Measurements from ENCODE around the gene ABCB8. TPM values are rescaled to one million over a fixed set of nuclear protein-coding genes. Genes with fewer than 3 reads are reported as not detected.

ABCB8 gene
- total and polyA plus RNA-seq, 2 donors (not counting 3 experiments of a cell fraction or from before 2014, with no cell fraction given): 38.0 to 46.3 TPM

DNA sequence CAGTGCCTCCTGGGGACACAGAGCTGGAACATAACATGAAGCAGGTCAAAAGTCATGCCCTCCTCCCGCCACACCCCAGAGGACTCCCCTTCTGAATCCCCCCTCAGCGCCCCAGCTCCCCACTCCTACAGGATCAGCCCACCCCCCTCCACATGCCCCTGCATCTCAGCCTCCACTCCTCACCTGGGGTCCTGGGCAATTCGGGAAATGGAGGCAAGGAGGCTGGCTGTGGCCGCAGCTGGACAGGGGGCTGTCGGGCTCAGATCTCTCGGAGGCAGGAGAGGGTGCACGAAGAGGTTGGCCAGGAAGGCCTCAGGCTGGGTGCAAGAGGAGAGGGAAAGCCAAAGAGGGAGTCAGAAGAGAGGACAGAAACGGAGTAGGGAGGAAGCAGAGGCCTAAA is 11.7 kb upstream of the ABCB8 start:
- DNase-seq (ENCODE audit: low read depth, low spot score): no peak
- TF ChIP-seq, protein P1, sequence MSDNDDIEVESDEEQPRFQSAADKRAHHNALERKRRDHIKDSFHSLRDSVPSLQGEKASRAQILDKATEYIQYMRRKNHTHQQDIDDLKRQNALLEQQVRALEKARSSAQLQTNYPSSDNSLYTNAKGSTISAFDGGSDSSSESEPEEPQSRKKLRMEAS (IDR thresholded peaks at IDR 0.05; ENCODE audit: insufficient read depth, insufficient read length): no peak
- TF ChIP-seq POLR2AphosphoS5 (IDR thresholded peaks at IDR 0.05; ENCODE audit: insufficient read depth, low read depth, low read length) (no peak), CTCF (IDR thresholded peaks at IDR 0.05; ENCODE audit: extremely low read depth in 1 of 2, insufficient read depth in 1 of 2, low read depth in 1 of 2, low read length in 2 of 2) (no peak), GATA2 (IDR thresholded peaks at IDR 0.05; ENCODE audit: insufficient read depth, insufficient read length, low read depth, low read length) (no peak), JUN (IDR thresholded peaks at IDR 0.05; ENCODE audit: borderline replicate concordance, insufficient read depth, insufficient read length, low read depth) (no peak), FOS (IDR thresholded peaks at IDR 0.05; ENCODE audit: borderline replicate concordance, insufficient read depth, low read length) (no peak), MYC (IDR thresholded peaks at IDR 0.05; ENCODE audit: low read depth, low read length) (no peak), POLR2A (IDR thresholded peaks at IDR 0.05; ENCODE audit: low read depth, low read length) (no peak), EZH2 (IDR thresholded peaks at IDR 0.05; ENCODE audit: borderline replicate concordance, low read depth, low read length, severe bottlenecking) (no peak)

More for the DNA sequence above, 11.7 kb upstream of the ABCB8 start:
- Histone ChIP-seq H3K9me1 (replicated peaks; ENCODE audit: control insufficient read depth, extremely low read depth, insufficient read depth, low read length) (no peaks in the 10 kb centered on the region), H3K4me3 (replicated peaks in 1 of 3; ENCODE audit: insufficient read depth in 1 of 3, low read depth in 1 of 3, low read length in 3 of 3) (no peak overlapping the region), H3K9ac (replicated peaks; ENCODE audit: extremely low read depth, insufficient read depth, low read length) (no peak overlapping the region), H3K36me3 (ENCODE audit: control insufficient read depth in 2 of 2, extremely low read depth in 1 of 2, insufficient read depth in 2 of 2, low read length in 2 of 2) (peaks cover 0 to 16% of the 10 kb centered on the region in 2 experiments), H3K4me1 (ENCODE audit: control insufficient read depth, extremely low read depth, insufficient read depth, low read length) (peaks cover 15% of the 10 kb centered on the region), H3K79me2 (ENCODE audit: control insufficient read depth, insufficient read depth, low read length) (no peaks in the 10 kb centered on the region), H3K27ac (ENCODE audit: insufficient read depth, low read depth, low read length) (no peak overlapping the region), H3K4me2 (ENCODE audit: insufficient read depth, low read length) (no peak overlapping the region), H2AFZ (ENCODE audit: low read depth, low read length) (no peak overlapping the region), H3K27me3 (ENCODE audit: control insufficient read depth in 2 of 2, insufficient read depth in 2 of 2, low read length in 2 of 2) (peaks cover 10 to 14% of the 10 kb centered on the region in 2 experiments), H3K9me3 (replicated peaks; ENCODE audit: control insufficient read depth, insufficient read depth, low read length) (no peaks in the 10 kb centered on the region), H4K20me1 (replicated peaks; ENCODE audit: control insufficient read depth, extremely low read depth, insufficient read depth, low read length) (no peaks in the 10 kb centered on the region)
- no TSS peak for BruUV-seq (replicated peaks)
- CTCF ChIA-PET: interaction anchor here (0.7 to 8.8 kb wide), 6 partner anchors 8 to 54 kb away, joined by 3 to 107 read pairs (median 7); no protein-coding TSS in a partner anchor
- dilution Hi-C loops (cut with MboI; ENCODE audit: extremely low pct_ligation_motif_present, low sequenced_read_pairs): no loop called here
- intact Hi-C loops (cut with micrococcal nuclease): no loop called here
- FAIRE-seq: no peak
- POLR2A ChIA-PET: no interaction called here

Data from endothelial cell of umbilical vein (primary cell).